NCI-H1694 (cell line): ENCODE measurements around the gene ANKRD13A.

Experiments used
- DNase-seq: peaks from one replicate; lab custom pipeline; 2025; lab: John Stamatoyannopoulos, UW

ANKRD13A gene

GRCh38 chr12:109998904-109999648 is at the start of gene ANKRD13A:
TSS of gene ANKRD13A (plus strand) at chr12:109999430. CDS start at chr12:109999689, 259 bp downstream.
- peak; percentile 58 for DNase-seq

DNA sequence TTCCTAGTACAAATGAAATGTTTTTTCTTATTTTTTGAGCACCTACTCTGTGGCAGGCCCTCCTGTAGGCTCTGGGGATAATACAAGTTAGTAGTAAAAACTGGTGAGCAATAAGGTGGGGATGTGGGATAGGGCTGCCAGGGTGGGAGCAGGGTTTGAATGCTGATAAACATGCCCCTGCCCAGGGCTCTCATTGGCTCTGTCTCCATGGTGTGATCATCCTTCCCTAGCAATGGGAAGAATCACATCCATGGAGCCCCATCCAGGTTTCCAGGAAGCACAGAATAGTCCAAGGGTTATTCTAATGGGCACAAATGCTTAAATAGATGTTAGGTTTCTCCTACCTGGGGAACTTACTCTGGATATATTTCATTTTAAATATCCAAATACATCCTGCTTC is 48.6 kb upstream of the ANKRD13A start:
- no peak for DNase-seq

- DNase-seq: no peak
These were observed 48.1 kb upstream of the ANKRD13A start for GRCh38 chr12:109951136-109951535.

GRCh38 chr12:109951751-109952150 is 47.5 kb upstream of the ANKRD13A start:
- DNase-seq: no peak

- no peak for DNase-seq
These were observed 46.9 kb upstream of the ANKRD13A start for GRCh38 chr12:109952160-109952858.

- no peak for DNase-seq
These were observed 46.4 kb upstream of the ANKRD13A start for GRCh38 chr12:109952873-109953272.

- DNase-seq: no peak
These were observed 45.6 kb upstream of the ANKRD13A start for GRCh38 chr12:109953656-109954055.

DNA sequence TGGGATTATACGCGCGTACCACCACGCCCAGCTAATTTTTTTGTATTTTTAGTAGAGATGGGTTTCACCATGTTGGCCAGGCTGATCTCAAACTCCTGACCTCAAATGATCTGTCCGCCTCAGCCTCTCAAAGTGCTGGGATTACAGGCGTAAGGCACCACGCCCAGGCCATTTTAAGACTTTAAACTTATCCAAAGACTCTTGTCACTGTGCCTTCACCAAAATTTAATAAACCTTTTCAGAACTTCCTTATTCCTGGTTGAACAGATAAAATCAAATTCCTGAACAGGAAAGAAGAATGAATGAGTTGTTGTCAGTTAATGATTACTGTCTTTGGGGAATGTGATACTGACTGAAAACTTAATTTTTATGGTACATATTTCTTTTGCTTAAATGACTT is 40.9 kb upstream of the ANKRD13A start:
- DNase-seq: no peak

GRCh38 chr12:109959411-109960093 is 39.7 kb upstream of the ANKRD13A start:
- DNase-seq: no peak

DNA sequence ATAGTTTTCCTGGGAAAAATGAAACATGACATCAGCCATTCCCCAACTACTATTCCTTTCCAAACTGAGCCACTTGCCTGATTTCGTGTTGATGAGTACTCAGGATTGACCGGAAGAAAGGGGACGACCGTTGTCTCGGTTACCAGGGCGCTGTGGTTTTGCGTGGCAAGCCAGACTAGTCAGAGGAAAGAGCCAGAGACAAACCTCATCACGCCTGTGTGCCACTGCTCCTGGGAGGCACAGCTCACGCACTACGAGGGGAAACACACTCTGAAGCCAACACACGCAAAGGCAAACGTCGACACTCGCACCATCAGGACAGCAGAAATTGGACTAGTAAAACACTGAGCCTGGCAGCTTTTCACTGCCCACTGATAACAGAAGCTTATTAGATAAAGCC is 38.0 kb upstream of the ANKRD13A start:
- DNase-seq: no peak

DNA sequence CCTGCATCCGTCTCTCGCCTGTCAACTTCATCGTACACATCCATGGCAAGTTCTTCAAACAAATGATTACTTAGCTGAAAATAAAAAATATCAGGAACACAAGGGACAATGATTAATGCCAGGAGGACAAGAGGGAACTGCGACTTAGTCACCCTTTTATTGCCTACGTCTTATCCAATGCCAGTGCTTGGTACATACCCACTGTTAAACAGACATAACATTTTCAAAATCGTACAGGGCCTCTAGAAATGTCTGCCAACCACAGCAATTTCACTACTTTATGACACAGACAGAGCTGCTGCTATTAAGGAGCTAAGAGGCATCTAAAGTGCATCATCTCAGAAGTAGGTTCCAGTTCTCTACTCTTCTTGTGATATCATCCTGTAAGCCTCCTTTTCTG is 37.6 kb upstream of the ANKRD13A start:
- no peak for DNase-seq

GRCh38 chr12:109962398-109962797 is 36.8 kb upstream of the ANKRD13A start:
- no peak for DNase-seq

DNA sequence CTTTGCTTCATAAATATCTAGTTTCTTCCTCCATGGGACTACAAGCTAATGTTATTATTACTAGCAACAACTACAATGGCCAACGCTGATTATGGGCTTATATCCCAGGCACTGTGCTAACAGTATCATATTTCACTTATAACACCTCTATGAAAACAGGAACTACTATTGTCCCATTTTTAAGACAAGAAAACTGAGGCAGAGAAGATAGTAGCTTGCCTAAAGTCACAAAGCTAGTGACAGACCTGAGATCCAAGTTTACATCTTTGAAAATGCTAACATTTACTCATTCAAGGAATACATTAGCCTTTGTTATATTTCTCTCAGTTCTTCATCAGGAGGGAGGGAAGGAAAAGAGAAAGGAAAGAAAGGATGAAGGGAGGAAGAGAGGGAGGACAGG is 35.9 kb upstream of the ANKRD13A start:
- DNase-seq: no peak

DNA sequence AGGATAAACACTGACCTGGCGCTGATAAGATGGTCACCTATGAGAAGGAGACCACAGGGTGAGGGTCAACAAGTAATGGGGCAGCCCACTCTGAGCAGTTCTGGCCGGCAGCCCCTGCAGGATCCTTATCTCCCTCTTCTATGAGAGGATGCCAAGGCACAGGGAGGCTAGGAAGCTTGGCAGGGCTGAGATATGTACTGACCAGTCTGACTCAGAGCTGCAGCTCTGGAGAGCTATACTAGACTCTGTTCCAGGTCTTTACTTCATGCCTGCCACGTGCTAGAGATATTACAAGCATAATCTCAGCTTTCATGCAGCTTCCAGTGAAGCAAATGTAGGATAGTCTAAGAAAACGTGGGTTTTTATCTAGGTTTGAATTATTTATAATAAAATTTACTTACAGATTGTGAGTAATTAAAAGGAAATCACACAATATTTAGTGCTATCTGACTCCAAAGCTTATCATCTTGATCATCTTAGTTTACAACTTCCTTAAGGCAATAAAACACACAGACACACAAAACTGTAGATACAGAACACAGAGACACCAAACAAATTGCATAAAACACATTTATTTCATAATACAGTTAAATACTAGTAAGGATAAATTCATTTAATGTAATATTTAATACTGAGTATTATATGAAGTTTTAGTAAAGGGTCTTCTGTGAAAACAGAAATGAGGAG is 35.3 kb upstream of the ANKRD13A start:
- DNase-seq: no peak

GRCh38 chr12:109966546-109966945 is 32.7 kb upstream of the ANKRD13A start:
- no peak for DNase-seq

DNA sequence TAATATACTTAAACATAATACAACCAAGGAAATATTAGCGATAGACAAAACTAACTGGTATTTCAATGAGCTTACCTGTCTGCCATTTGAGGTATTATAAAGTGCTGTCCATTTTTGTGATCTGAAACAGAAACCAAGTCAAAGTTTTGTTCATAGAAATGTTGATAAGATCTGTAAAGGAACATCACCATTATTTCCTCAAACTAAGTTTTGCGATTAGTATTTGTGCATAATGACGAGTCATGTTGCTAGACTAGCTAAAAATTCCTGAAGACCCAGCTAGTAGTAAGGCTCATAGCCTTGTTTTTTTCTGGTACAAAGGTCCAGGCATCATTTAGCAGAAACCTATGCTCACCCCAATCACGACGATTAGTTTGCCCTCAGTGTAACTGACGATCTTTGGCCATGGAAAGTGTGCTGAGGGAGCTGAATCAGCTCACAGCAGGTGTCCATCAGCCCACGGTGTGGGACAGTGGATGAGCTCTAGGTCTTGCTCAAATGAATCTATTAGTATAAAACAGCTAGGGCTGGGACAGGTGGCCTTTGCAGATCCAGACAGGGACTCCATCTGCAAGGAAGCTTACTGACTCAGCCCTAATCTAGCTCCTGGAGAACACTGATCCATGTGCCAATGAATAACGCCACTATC is 31.7 kb upstream of the ANKRD13A start:
- no peak for DNase-seq

DNA sequence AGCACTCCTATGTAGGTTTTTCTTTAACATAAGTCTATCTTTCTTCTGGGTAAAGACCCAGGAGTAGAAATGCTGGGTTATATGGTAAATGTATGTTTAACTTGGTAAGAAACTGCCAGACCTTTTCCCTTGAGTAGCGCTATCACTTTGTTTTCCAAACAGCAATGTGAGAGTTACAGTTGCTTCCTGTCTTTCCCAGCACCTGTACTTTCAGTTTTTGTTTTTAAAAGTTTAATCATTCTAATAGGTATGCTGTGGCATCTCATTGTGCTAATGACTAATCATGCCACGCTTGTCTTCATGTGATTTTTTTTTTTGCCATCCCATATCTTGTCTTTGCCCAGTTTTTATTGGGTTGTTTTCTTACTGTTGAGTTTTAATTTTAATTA is 31.2 kb upstream of the ANKRD13A start:
- DNase-seq: no peak

DNA sequence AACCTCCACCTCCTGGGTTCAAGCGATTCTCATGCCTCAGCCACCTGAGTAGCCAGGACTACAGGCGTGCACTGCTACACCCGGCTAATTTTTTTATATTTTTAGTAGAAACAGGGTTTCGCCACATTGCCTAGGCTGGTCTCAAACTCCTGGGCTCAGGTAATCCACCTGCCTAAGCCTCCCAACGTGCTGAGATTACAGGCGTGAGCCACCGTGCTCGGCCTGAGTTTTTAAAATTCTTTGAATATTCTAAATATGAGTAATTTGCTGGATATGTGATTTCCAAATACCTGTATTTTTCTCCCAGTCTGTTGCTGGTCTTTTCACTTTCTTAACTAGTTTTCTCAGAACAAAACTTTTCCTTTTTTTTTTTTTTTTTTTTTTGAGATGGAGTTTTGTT is 30.4 kb upstream of the ANKRD13A start:
- DNase-seq: no peak

GRCh38 chr12:109972821-109973220 is 26.4 kb upstream of the ANKRD13A start:
- DNase-seq: no peak

GRCh38 chr12:109981311-109981710 is 17.9 kb upstream of the ANKRD13A start:
- no peak for DNase-seq

DNA sequence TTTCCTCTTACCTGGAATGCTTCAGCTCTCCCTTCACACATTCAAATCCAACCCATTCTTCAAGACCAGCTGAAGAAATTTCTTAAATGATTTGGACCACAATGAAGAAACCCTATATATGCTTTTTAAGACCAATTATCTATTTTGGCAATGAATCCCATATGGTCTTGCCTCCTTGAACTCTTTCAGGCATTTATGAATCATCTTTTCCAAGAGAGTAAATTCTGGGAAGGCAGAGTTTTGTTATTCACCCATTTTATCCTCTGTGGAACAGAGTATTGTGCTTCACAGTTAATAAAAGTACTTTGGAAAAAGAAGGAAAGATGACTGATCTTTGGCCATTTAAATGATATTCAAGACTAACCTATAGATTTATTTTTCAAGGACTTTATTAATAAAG is 17.0 kb upstream of the ANKRD13A start:
- no peak for DNase-seq
